Kasumi-1 (cell line): ENCODE results near the gene TBL3.

Experiments
- DNase-seq, 2 experiments: peaks; one replicate each; lab custom pipeline; 2025; lab: John Stamatoyannopoulos, UW

Gene TBL3

GRCh38 chr16:2016407-2016922 lies 44.6 kb downstream of the TBL3 start:
- DNase-seq: no peak

GRCh38 chr16:2019518-2019920 lies 47.7 kb downstream of the TBL3 start, which contains the start of gene NPW:
Gene NPW (plus strand): TSS chr16:2019785.
- no peak for DNase-seq

DNA sequence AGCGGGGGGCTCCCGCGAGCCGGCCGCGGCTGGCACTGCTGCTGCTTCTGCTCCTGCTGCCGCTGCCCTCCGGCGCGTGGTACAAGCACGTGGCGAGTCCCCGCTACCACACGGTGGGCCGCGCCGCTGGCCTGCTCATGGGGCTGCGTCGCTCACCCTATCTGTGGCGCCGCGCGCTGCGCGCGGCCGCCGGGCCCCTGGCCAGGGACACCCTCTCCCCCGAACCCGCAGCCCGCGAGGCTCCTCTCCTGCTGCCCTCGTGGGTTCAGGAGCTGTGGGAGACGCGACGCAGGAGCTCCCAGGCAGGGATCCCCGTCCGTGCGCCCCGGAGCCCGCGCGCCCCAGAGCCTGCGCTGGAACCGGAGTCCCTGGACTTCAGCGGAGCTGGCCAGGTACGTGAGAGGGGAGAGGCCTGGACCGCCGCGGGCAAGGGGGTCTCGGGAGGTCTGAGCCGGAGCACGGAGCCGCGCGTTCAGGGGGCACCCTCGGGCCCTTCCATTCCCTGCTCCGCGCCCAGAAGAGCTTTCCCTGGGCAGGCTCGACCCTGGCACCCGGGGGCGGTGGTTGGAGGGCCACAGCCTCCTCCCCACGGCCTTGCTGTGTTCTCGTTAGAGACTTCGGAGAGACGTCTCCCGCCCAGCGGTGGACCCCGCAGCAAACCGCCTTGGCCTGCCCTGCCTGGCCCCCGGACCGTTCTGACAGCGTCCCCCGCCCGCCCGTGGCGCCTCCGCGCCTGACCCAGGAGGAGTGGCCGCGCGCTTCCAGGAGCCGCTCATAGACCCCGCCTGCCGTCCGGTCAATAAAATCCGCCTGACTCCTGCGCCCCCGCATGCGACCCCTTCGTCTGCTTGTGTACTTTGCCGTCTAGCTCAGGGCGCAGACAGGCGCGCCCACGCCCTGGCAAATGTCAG lies 48.3 kb downstream of the TBL3 start:
- no peak for DNase-seq

- DNase-seq: peak; percentile 29 to 38
These were observed 50.9 kb downstream of the TBL3 start for GRCh38 chr16:2022723-2023091.

GRCh38 chr16:2023092-2024031 lies 51.5 kb downstream of the TBL3 start:
- peak; percentile 52 to 57 for DNase-seq

GRCh38 chr16:2024032-2024420 lies 52.2 kb downstream of the TBL3 start:
- no peak for DNase-seq

GRCh38 chr16:2025251-2025650 lies 53.4 kb downstream of the TBL3 start:
- no peak for DNase-seq

- DNase-seq: no peak
These were observed 54.1 kb downstream of the TBL3 start for GRCh38 chr16:2025878-2026460.

- no peak for DNase-seq
These were observed 54.7 kb downstream of the TBL3 start, which contains the start of gene NHERF2 for GRCh38 chr16:2026461-2027023. Gene NHERF2 (plus strand): TSS chr16:2026902. CDS start chr16:2027006, 104 bp downstream.

GRCh38 chr16:2027024-2028010 lies 55.5 kb downstream of the TBL3 start:
- no peak for DNase-seq

DNA sequence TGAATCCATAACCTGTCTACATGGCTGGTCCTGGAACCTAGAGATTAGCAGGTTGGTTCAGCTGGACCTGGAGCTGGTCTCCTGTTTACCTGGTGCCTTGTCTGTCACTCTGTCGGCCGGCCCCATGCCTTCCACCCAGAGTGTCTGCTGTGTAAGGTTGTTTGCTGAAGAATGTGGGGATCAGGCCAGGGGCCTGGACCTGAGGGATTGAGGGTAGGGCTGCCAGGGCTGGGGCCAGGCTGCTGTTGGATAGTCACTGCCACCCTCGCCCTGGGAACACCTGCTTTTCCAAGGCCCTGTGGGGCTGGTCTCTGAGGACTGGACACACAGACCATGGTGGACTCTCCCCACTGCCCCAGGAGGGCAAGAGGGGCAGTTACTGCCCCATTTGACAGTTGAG lies 56.3 kb downstream of the TBL3 start:
- DNase-seq: no peak

DNA sequence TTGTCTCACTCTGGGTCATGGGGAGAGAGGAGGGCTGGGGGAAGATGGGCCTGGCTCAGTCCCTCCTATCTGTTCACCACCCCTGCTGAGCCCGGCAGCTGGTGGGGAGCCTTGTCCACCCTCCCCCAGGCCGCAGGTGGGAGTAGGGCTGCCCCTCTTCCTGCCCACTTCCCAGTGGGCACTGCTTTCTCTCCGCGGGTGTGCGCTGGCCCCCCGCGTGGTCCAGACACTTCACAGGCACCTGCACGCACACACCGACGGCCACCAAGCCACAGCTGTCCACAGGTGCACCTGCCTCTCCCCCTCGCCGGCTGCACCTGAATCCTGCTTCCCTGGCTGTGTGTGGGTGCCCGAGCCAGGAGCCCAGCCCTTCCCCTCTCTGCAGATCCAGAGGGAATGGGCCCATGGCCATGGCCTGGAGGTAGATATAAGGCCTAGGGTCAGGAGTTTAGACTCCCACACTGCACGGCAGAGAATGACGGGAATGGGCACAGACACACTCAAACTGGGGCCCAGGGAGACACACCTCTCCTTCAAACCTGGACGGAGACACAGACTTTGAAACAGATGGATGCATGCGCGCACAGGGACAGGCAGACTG lies 56.9 kb downstream of the TBL3 start:
- no peak for DNase-seq

DNA sequence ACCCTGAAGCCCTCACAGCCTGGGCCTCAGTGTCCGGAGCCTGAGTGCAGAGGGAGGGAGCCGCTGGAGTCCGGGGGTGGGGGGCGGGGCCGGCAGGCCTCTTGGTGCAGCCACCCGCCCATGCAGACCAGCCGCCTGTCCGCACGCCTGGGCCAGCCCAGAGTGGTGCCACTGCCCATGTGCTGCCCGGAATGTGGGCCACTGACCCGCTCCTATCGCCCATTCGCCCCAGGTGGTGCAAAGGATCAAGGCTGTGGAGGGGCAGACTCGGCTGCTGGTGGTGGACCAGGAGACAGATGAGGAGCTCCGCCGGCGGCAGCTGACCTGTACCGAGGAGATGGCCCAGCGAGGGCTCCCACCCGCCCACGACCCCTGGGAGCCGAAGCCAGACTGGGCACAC lies 57.5 kb downstream of the TBL3 start:
- no peak for DNase-seq

DNA sequence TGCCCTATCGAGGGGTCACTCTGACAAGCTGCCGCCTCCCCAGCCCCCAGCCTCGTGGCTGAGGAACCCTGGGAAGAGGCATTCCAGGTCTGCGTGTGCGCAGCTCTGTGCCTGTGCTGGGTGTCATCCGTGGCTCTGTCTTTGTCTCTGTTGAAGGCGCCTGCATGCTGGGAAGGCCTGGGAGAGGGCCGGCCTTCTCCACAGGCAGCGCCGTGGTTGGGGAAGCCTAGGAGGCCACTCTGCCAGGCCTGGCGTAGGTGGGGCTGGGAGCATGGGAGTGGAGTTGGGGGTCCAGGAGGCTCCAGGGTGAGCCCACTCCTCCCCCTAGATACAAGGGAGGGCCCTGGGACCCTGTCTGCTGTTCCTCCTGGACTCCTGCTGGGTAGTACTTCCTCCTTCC lies 58.2 kb downstream of the TBL3 start:
- DNase-seq: no peak

- no peak for DNase-seq
These were observed 59.3 kb downstream of the TBL3 start for GRCh38 chr16:2031081-2031577.
